H9 (cell line): ENCODE results near the gene APLP2. TPM values are rescaled to one million over a fixed set of nuclear protein-coding genes. Genes with fewer than 3 reads are reported as not detected.

ENCODE experiments used
- DNase-seq: peaks from one replicate; pipeline ENCODE4 v3.0.0-alpha.2; 2017
- H2AFZ ChIP-seq: one replicate; pipeline ENCODE4 v1.6.1; 2013; ENCODE audit warnings: mild to moderate bottlenecking, low read length, control low read depth, moderate library complexity
- H2AK5ac ChIP-seq: 2 replicates; pipeline ENCODE4 v1.6.1; 2013; ENCODE audit warnings: low read length, control low read depth, mixed read lengths; ENCODE audit not compliant: insufficient read length
- H2BK120ac ChIP-seq: one replicate; pipeline ENCODE4 v1.6.1; 2013; ENCODE audit warnings: low read depth, mild to moderate bottlenecking, low read length, control low read depth, inconsistent platforms; ENCODE audit not compliant: poor library complexity, severe bottlenecking
- H2BK12ac ChIP-seq: 2 replicates; pipeline ENCODE4 v1.6.1; 2013; ENCODE audit warnings: low read length, control low read depth, mixed read lengths, low read depth; ENCODE audit not compliant: insufficient read length
- H2BK15ac ChIP-seq: 2 replicates; pipeline ENCODE4 v1.6.1; 2013; ENCODE audit warnings: low read depth, low read length, control low read depth
- H2BK20ac ChIP-seq: one replicate; pipeline ENCODE4 v1.6.1; 2013; ENCODE audit warnings: low read depth, mild to moderate bottlenecking, low read length, control low read depth, inconsistent platforms; ENCODE audit not compliant: poor library complexity, severe bottlenecking
- H2BK5ac ChIP-seq: 2 replicates; pipeline ENCODE4 v1.6.1; 2013; ENCODE audit warnings: low read length, control low read depth, mixed read lengths; ENCODE audit not compliant: insufficient read length
- H3K14ac ChIP-seq: 2 replicates; pipeline ENCODE4 v1.6.1; 2013; ENCODE audit warnings: low read length, control low read depth; ENCODE audit not compliant: insufficient read depth
- H3K18ac ChIP-seq: 2 replicates; pipeline ENCODE4 v1.6.1; 2013; ENCODE audit warnings: low read depth, mild to moderate bottlenecking, mixed read lengths, low read length, control low read depth; ENCODE audit not compliant: insufficient read length
- H3K23ac ChIP-seq: 2 replicates; pipeline ENCODE4 v1.6.1; 2013; ENCODE audit warnings: low read length, control low read depth, mixed read lengths, low read depth; ENCODE audit not compliant: insufficient read length
- H3K23me2 ChIP-seq: 2 replicates; pipeline ENCODE4 v1.6.1; 2013; ENCODE audit warnings: low read depth, mild to moderate bottlenecking, mixed read lengths, low read length, control low read depth; ENCODE audit not compliant: insufficient read length, poor library complexity, severe bottlenecking
- H3K27ac ChIP-seq: 2 replicates; pipeline ENCODE4 v1.5.1; 2013; ENCODE audit warnings: low read length, control low read depth, mixed read lengths, low read depth; ENCODE audit not compliant: insufficient read length
- H3K27me3 ChIP-seq: 2 replicates; pipeline ENCODE4 v1.6.1; 2013; ENCODE audit warnings: low read length, control low read depth, inconsistent platforms; ENCODE audit not compliant: insufficient read depth
- H3K4ac ChIP-seq: 2 replicates; pipeline ENCODE4 v1.6.1; 2013; ENCODE audit warnings: low read depth, mild to moderate bottlenecking, control low read depth, inconsistent platforms, low read length, moderate library complexity
- H3K4me1 ChIP-seq: 2 replicates; pipeline ENCODE4 v1.6.1; 2013; ENCODE audit warnings: low read length, control low read depth, inconsistent platforms; ENCODE audit not compliant: insufficient read depth
- H3K4me2 ChIP-seq: 2 replicates; pipeline ENCODE4 v1.6.1; 2013; ENCODE audit warnings: low read length, control low read depth, mixed read lengths; ENCODE audit not compliant: insufficient read length, insufficient read depth
- H3K56ac ChIP-seq: 2 replicates; pipeline ENCODE4 v1.6.1; 2013; ENCODE audit warnings: low read depth, mild to moderate bottlenecking, mixed read lengths, low read length, control low read depth; ENCODE audit not compliant: insufficient read length
- H3K79me1 ChIP-seq: 2 replicates; pipeline ENCODE4 v1.6.1; 2013; ENCODE audit warnings: low read depth, mild to moderate bottlenecking, moderate library complexity, low read length, control low read depth, inconsistent platforms; ENCODE audit not compliant: insufficient read depth, poor library complexity, severe bottlenecking
- H3K79me2 ChIP-seq: 2 replicates; pipeline ENCODE4 v1.6.1; 2013; ENCODE audit warnings: low read length, control low read depth, inconsistent platforms; ENCODE audit not compliant: insufficient read depth
- H3K9ac ChIP-seq: 2 replicates; pipeline ENCODE4 v1.6.1; 2013; ENCODE audit warnings: low read length, control low read depth, mixed read lengths; ENCODE audit not compliant: insufficient read length; ENCODE audit errors: extremely low read depth
- H3K9me3 ChIP-seq: one replicate; pipeline ENCODE4 v1.6.1; 2013; ENCODE audit warnings: low read depth, low read length, inconsistent platforms; ENCODE audit not compliant: control insufficient read depth
- H3T11ph ChIP-seq: one replicate; pipeline ENCODE4 v1.6.1; 2013; ENCODE audit warnings: mild to moderate bottlenecking, low read length, control low read depth, inconsistent platforms
- H4K20me1 ChIP-seq: one replicate; pipeline ENCODE4 v1.6.1; 2013; ENCODE audit not compliant: control insufficient read depth, insufficient read length, insufficient read depth
- H4K5ac ChIP-seq: 2 replicates; pipeline ENCODE4 v1.6.1; 2013; ENCODE audit warnings: low read depth, mild to moderate bottlenecking, mixed read lengths, low read length, control low read depth; ENCODE audit not compliant: insufficient read length
- H4K8ac ChIP-seq: replicated peaks from 2 replicates; pipeline ENCODE4 v1.6.1; 2013; ENCODE audit warnings: low read length, control low read depth, mixed read lengths, low read depth; ENCODE audit not compliant: insufficient read length
- H4K91ac ChIP-seq: 2 replicates; pipeline ENCODE4 v1.6.1; 2013; ENCODE audit warnings: low read depth, mild to moderate bottlenecking, moderate library complexity, mixed read lengths, low read length, control low read depth; ENCODE audit not compliant: insufficient read length
- H3K27ac Mint-ChIP-seq, 3 experiments: 2 replicates in 2 of 3; 3 replicates in 1 of 3; pipeline ENCODE4 v1.8.0; 2020 to 2021; ENCODE audit warnings: mixed read lengths in 3 of 3, mild to moderate bottlenecking in 1 of 3, moderate library complexity in 1 of 3
- H3K27me3 Mint-ChIP-seq: 2 replicates; pipeline ENCODE4 v1.8.0; 2021; ENCODE audit warnings: low read depth, mild to moderate bottlenecking, moderate library complexity, mixed read lengths
- H3K36me3 Mint-ChIP-seq, 3 experiments: 2 replicates in 2 of 3; 3 replicates in 1 of 3; pipeline ENCODE4 v1.8.0; 2020 to 2021; ENCODE audit warnings: low read depth in 3 of 3, mixed read lengths in 3 of 3; ENCODE audit not compliant: insufficient read depth in 1 of 3
- H3K4me1 Mint-ChIP-seq, 2 experiments: 2 replicates each; pipeline ENCODE4 v1.8.0; 2020; ENCODE audit warnings: mixed read lengths in 2 of 2
- H3K4me3 Mint-ChIP-seq, 2 experiments: 2 replicates in 1 of 2; 3 replicates in 1 of 2; pipeline ENCODE4 v1.8.0; 2020 to 2021; ENCODE audit warnings: mild to moderate bottlenecking in 2 of 2, mixed read lengths in 2 of 2, moderate library complexity in 1 of 2
- H3K9me3 Mint-ChIP-seq, 2 experiments: 2 replicates in 1 of 2; 3 replicates in 1 of 2; pipeline ENCODE4 v1.8.0; 2020; ENCODE audit warnings: mild to moderate bottlenecking in 2 of 2, mixed read lengths in 2 of 2, moderate library complexity in 1 of 2
- WGBS: extraction: QIAGEN DNeasy Blood & Tissue Kit; methylation state at CpG from one replicate; pipeline ENCODE4 v1.1.7; 2013; ENCODE audit warnings: missing lambda C conversion rate, low lambda C conversion rate, mixed read lengths; ENCODE audit not compliant: insufficient read length; ENCODE audit errors: extremely low coverage; 5-methylcytosine and 5-hydroxymethylcytosine counted together
- total RNA-seq: library from RNA; stranded (reverse); gene quantifications from 2 replicates; pipeline ENCODE4 v1.2.1, GENCODE V29; 2021
- TF ChIP-seq, protein P1 (sequence below): fragments of 200-600 bp; sonication (generic); conservative IDR thresholded peaks from 3 replicates; pipeline ENCODE4 v1.8.0; 2021; ENCODE audit warnings: antibody characterized with exemption, mild to moderate bottlenecking

Gene APLP2
- total RNA-seq, 1 experiment from 2014 or later: 328 TPM

- Histone ChIP-seq H3K9ac (no peak overlapping the region), H2AFZ (no peak overlapping the region), H2BK20ac (no peak overlapping the region), H3K14ac (no peak overlapping the region), H2BK120ac (no peak overlapping the region), H4K91ac (no peak overlapping the region), H3K79me1 (no peaks in the 10 kb centered on the region), H3K56ac (no peak overlapping the region), H3K9me3 (no peaks in the 10 kb centered on the region), H3K4me1 (peaks cover 4% of the 10 kb centered on the region), H3K27me3 (no peaks in the 10 kb centered on the region), H3K27ac (no peak overlapping the region), H3T11ph (no peak overlapping the region), H4K5ac (no peak overlapping the region), H3K4me2 (no peak overlapping the region), H3K23ac (no peak overlapping the region), H4K20me1 (peaks cover 4% of the 10 kb centered on the region), H2BK12ac (peak overlapping the region; percentile 38), H2BK15ac (no peak overlapping the region), H3K4ac (no peak overlapping the region), H3K23me2 (no peaks in the 10 kb centered on the region), H4K8ac (no peak overlapping the region), H2BK5ac (peak overlapping the region; percentile 88), H3K79me2 (peaks cover 2% of the 10 kb centered on the region; the same call in 1 of the 2 replicates), H2AK5ac (no peak overlapping the region), H3K18ac (no peak overlapping the region)
- no peak for DNase-seq
- H3K36me3 Mint-ChIP-seq: peaks cover 22 to 46% (median 35%) of the 10 kb centered on the region in 3 experiments; a peak in 6 of 7 replicates
- TF ChIP-seq, protein P1, sequence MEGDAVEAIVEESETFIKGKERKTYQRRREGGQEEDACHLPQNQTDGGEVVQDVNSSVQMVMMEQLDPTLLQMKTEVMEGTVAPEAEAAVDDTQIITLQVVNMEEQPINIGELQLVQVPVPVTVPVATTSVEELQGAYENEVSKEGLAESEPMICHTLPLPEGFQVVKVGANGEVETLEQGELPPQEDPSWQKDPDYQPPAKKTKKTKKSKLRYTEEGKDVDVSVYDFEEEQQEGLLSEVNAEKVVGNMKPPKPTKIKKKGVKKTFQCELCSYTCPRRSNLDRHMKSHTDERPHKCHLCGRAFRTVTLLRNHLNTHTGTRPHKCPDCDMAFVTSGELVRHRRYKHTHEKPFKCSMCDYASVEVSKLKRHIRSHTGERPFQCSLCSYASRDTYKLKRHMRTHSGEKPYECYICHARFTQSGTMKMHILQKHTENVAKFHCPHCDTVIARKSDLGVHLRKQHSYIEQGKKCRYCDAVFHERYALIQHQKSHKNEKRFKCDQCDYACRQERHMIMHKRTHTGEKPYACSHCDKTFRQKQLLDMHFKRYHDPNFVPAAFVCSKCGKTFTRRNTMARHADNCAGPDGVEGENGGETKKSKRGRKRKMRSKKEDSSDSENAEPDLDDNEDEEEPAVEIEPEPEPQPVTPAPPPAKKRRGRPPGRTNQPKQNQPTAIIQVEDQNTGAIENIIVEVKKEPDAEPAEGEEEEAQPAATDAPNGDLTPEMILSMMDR: no peak
- no CpG with 5 or more reads among the region's 4 CpGs for WGBS
- H3K27ac Mint-ChIP-seq: peak overlapping the region; percentile 3 to 64 (median 46); a peak in 4 of 7 replicates
- H3K27me3 Mint-ChIP-seq: no peaks in the 10 kb centered on the region
- H3K9me3 Mint-ChIP-seq: no peaks in the 10 kb centered on the region
- no peak overlapping the region for H3K4me3 Mint-ChIP-seq
- peaks cover 15 to 16% of the 10 kb centered on the region in 2 experiments for H3K4me1 Mint-ChIP-seq
Observed at GRCh38 chr11:130114726-130115125, 45.0 kb downstream of the APLP2 start.
